ENCODE measurements around the gene SKIC8.

SKIC8 gene

GRCh38 chr15:78301326-78301725 lies 1.9 kb upstream of the SKIC8 start:
- no peak overlapping the region for H3K4me3 ChIP-seq (ENCODE audit: low read depth, low read length)
- H3K27me3 ChIP-seq (replicated peaks), result no peaks in the 10 kb centered on the region
- no peaks in the 10 kb centered on the region for H3K36me3 ChIP-seq (replicated peaks)
- H3K27ac ChIP-seq, result peak overlapping the region; percentile 83
- TF ChIP-seq, protein P1, sequence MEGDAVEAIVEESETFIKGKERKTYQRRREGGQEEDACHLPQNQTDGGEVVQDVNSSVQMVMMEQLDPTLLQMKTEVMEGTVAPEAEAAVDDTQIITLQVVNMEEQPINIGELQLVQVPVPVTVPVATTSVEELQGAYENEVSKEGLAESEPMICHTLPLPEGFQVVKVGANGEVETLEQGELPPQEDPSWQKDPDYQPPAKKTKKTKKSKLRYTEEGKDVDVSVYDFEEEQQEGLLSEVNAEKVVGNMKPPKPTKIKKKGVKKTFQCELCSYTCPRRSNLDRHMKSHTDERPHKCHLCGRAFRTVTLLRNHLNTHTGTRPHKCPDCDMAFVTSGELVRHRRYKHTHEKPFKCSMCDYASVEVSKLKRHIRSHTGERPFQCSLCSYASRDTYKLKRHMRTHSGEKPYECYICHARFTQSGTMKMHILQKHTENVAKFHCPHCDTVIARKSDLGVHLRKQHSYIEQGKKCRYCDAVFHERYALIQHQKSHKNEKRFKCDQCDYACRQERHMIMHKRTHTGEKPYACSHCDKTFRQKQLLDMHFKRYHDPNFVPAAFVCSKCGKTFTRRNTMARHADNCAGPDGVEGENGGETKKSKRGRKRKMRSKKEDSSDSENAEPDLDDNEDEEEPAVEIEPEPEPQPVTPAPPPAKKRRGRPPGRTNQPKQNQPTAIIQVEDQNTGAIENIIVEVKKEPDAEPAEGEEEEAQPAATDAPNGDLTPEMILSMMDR (IDR thresholded peaks at IDR 0.05; ENCODE audit: low read depth, low read length, missing control alignments), result no peak
- in situ Hi-C loops (cut with HindIII; ENCODE audit: low pct_ligation_motif_present, low sequenced_read_pairs), result no loop called here
- DNase-seq, result no peak

GRCh38 chr15:78292219-78292618 lies 7.2 kb downstream of the SKIC8 start:
- Histone ChIP-seq H3K27me3 (replicated peaks) (no peaks in the 10 kb centered on the region), H3K27ac (no peak overlapping the region), H3K4me3 (ENCODE audit: low read depth, low read length) (no peak overlapping the region), H3K36me3 (replicated peaks) (peaks cover 44% of the 10 kb centered on the region)
- no peak for DNase-seq
- TF ChIP-seq, protein P1 (IDR thresholded peaks at IDR 0.05; ENCODE audit: low read depth, low read length, missing control alignments), result no peak
- in situ Hi-C loops (cut with HindIII; ENCODE audit: low pct_ligation_motif_present, low sequenced_read_pairs), result no loop called here

GRCh38 chr15:78291698-78292097 lies 7.7 kb downstream of the SKIC8 start:
- Histone ChIP-seq H3K27ac (no peak overlapping the region), H3K27me3 (replicated peaks) (no peaks in the 10 kb centered on the region), H3K4me3 (ENCODE audit: low read depth, low read length) (no peak overlapping the region), H3K36me3 (replicated peaks) (peaks cover 47% of the 10 kb centered on the region)
- in situ Hi-C loops (cut with HindIII; ENCODE audit: low pct_ligation_motif_present, low sequenced_read_pairs), result no loop called here
- TF ChIP-seq, protein P1 (IDR thresholded peaks at IDR 0.05; ENCODE audit: low read depth, low read length, missing control alignments), result no peak
- no peak for DNase-seq

DNA sequence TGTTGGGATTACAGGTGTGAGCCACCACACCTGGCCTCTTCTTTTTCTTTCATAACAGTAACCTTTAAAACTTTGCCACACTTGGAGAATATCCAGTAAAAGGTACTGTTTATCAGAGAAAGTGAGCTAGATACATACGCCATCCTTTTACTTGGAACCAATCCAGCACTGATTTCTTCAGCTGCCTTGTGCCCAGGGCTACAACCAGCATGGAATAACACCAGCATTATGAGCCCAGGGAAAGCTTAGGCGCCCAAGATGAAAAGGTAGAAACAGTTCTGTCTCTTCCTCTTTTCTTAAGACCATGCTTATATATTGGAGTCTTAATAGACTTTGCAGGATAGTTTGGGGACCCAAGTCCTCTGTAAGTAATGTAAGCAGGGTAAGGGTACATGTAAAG lies 8.4 kb downstream of the SKIC8 start:
- in situ Hi-C loops (cut with HindIII; ENCODE audit: low pct_ligation_motif_present, low sequenced_read_pairs), result no loop called here
- TF ChIP-seq, protein P1 (IDR thresholded peaks at IDR 0.05; ENCODE audit: low read depth, low read length, missing control alignments), result no peak
- H3K27ac ChIP-seq, result no peak overlapping the region

DNA sequence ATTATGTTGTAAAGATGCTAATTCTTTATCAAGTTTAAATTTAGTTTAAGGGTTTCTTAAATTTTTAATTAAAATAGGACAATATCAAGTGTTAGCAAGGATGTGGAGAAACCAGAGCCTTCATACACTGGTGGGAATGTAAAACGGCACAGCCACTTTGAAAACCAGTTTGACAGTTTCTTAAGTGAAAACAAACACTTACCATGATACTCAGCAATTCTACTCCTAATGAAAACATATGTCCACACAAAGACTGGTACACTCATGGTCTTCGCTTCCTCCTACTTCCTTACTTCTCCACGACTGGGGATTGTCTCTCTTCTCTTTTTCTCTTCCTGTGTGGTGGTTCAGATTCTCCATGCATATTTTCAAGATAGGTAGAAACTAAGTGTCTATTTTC lies 9.2 kb downstream of the SKIC8 start:
- Histone ChIP-seq H3K4me3 (ENCODE audit: low read depth, low read length) (no peak overlapping the region), H3K36me3 (replicated peaks) (peaks cover 51% of the 10 kb centered on the region), H3K27ac (no peak overlapping the region), H3K27me3 (replicated peaks) (no peaks in the 10 kb centered on the region)
- TF ChIP-seq, protein P1 (IDR thresholded peaks at IDR 0.05; ENCODE audit: low read depth, low read length, missing control alignments), result no peak
- in situ Hi-C loops (cut with HindIII; ENCODE audit: low pct_ligation_motif_present, low sequenced_read_pairs), result no loop called here
- DNase-seq, result no peak

More for the DNA sequence above, 8.4 kb downstream of the SKIC8 start:
- no peak overlapping the region for H3K4me3 ChIP-seq (ENCODE audit: low read depth, low read length)
- no peaks in the 10 kb centered on the region for H3K27me3 ChIP-seq (replicated peaks)
- H3K36me3 ChIP-seq (replicated peaks), result peaks cover 50% of the 10 kb centered on the region
- no peak for DNase-seq

GRCh38 chr15:78284758-78285157 lies 14.7 kb downstream of the SKIC8 start:
- H3K4me3 ChIP-seq (ENCODE audit: low read depth, low read length), result no peak overlapping the region
- no peak for DNase-seq
- no peak overlapping the region for H3K27ac ChIP-seq
- TF ChIP-seq, protein P1 (IDR thresholded peaks at IDR 0.05; ENCODE audit: low read depth, low read length, missing control alignments), result peak; percentile 47
- in situ Hi-C loops (cut with HindIII; ENCODE audit: low pct_ligation_motif_present, low sequenced_read_pairs), result no loop called here
- no peaks in the 10 kb centered on the region for H3K27me3 ChIP-seq (replicated peaks)
- H3K36me3 ChIP-seq (replicated peaks), result peaks cover 52% of the 10 kb centered on the region
